Activated naive CD8-positive, alpha-beta T cell treated with anti-CD3 and anti-CD28 coated beads, Interleukin-2, amount 10 ng/mL, durations not matched to agents 7 days and 5 days (primary cell): ENCODE results near the gene NLRC3. TPM values are rescaled to one million over a fixed set of nuclear protein-coding genes. Genes with fewer than 3 reads are reported as not detected.
"Not testable (repeated sequence)": the region's sequence is repeated elsewhere in the genome, so short reads cannot be mapped to it uniquely, and the experiment has no call there.

Source experiments
- ATAC-seq: fragments of 150-1000 bp; cut with Tn5 transposase; one replicate; pipeline ENCODE4 v1.10.0; 2021; ENCODE audit warnings: low read depth, moderate library complexity
- POLR2A ChIA-PET: fragments of 350-600 bp; sonication (Branson Sonifier 250); formaldehyde crosslinking; loops from one replicate; lab custom pipeline; 2021; ENCODE audit warnings: antibody characterized with exemption; lab: Charles Lee
- DNase-seq: peaks from one replicate; pipeline ENCODE4 v3.0.0; 2021
- H3K27ac Mint-ChIP-seq: one replicate; pipeline ENCODE4 v1.8.0; 2022; ENCODE audit warnings: mild to moderate bottlenecking, mixed read lengths
- H3K27me3 Mint-ChIP-seq: one replicate; pipeline ENCODE4 v1.8.0; 2022; ENCODE audit warnings: mild to moderate bottlenecking, moderate library complexity, mixed read lengths
- H3K36me3 Mint-ChIP-seq: one replicate; pipeline ENCODE4 v1.8.0; 2021; ENCODE audit warnings: mild to moderate bottlenecking, mixed read lengths
- H3K4me1 Mint-ChIP-seq: one replicate; pipeline ENCODE4 v1.8.0; 2021; ENCODE audit warnings: mixed read lengths
- H3K4me3 Mint-ChIP-seq: one replicate; pipeline ENCODE4 v1.8.0; 2022; ENCODE audit warnings: mild to moderate bottlenecking, moderate library complexity, mixed read lengths
- H3K9me3 Mint-ChIP-seq: one replicate; pipeline ENCODE4 v1.8.0; 2021; ENCODE audit warnings: mixed read lengths
- total RNA-seq, 2 experiments: library from RNA; stranded (reverse); gene quantifications; one replicate each; pipeline ENCODE4 v1.2.3, GENCODE V29; 2021

Gene NLRC3
- total RNA-seq, 2 experiments from 2014 or later: 95.9 to 97.4 TPM

- peaks cover 21% of the 10 kb centered on the region for H3K36me3 Mint-ChIP-seq
- H3K4me3 Mint-ChIP-seq: peak overlapping the region; percentile 74
- no peaks in the 10 kb centered on the region for H3K27me3 Mint-ChIP-seq
- ATAC-seq (peak; percentile 63), DNase-seq (peak; percentile 64)
- H3K4me1 Mint-ChIP-seq: peaks cover 58% of the 10 kb centered on the region
- no peaks in the 10 kb centered on the region for H3K9me3 Mint-ChIP-seq
- peak overlapping the region; percentile 89 for H3K27ac Mint-ChIP-seq
- POLR2A ChIA-PET: interaction anchor here (1.1 to 1.7 kb wide), 2 partner anchors 102 to 379 kb away, joined by 3 to 5 read pairs; partner anchors contain the start of genes ZNF174 and ZSCAN32
Observed at GRCh38 chr16:3503523-3503922, 73.7 kb downstream of the NLRC3 start.

DNA sequence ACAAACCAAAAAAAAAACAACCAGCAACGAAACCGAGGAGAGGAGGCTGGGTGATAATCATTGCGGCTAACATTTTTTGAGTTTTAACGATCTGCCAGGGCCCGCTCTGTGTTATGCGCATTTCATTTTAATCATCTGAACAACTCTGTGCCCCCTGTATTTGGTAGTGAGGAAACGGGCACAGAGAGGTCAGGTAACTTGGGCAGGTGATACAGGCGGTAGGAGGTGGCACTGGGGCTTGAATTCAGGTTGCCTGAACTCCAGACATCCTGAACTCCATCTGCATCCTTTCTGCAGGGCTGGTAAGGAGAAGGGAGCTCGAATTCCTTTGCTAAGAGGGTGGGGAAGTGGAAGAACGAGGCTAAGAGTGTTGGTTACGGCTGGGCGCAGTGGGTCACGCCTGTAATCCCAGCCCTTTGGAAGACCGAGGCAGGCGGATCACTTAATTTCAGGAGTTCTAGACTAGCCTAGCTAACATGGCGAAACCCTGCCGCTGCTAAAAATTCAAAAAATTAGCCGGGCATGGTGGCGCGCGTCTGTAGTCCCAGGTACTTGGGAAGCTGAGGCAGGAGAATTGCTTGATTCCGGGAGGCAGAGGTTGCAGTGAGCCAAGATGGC is 75.3 kb downstream of the NLRC3 start:
- POLR2A ChIA-PET: interaction anchor here (1.0 to 2.4 kb wide), 5 partner anchors 8 to 219 kb away, joined by 3 to 9 read pairs (median 5); partner anchors contain the start of genes NAA60, SLX4, ZNF263 and ZNF597
- H3K27me3 Mint-ChIP-seq: no peaks in the 10 kb centered on the region

DNA sequence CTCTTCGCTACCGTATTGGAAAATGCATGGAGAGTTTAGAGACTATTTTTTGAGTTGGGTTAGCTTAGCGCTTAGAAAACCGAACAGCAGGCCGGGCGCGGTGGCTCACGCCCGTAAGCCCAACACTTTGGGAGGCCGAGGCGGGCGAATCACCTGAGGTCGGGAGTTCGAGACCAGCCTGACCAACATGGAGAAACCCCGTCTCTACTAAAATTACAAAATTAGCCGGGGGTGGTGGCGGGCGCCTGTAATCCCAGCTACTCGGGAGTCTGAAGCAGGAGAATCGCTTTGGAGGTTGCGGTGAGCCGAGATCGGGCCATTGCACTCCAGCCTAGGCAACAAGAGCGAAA is 75.8 kb downstream of the NLRC3 start:
- not testable (repeated sequence) for ATAC-seq, H3K9me3 Mint-ChIP-seq, DNase-seq, H3K27me3 Mint-ChIP-seq
- Mint-ChIP-seq H3K4me1 (peaks cover 53% of the 10 kb centered on the region), H3K27ac (peak overlapping the region; percentile 89), H3K4me3 (peak overlapping the region; percentile 94), H3K36me3 (peaks cover 12% of the 10 kb centered on the region)
- POLR2A ChIA-PET: interaction anchor here (1.0 to 2.4 kb wide), 7 partner anchors 9 to 366 kb away, joined by 3 to 9 read pairs (median 5); partner anchors contain the start of genes NAA60, SLX4, ZNF213 and ZNF263

More for the DNA sequence above, 75.3 kb downstream of the NLRC3 start:
- Mint-ChIP-seq H3K9me3 (no peaks in the 10 kb centered on the region), H3K4me1 (peaks cover 53% of the 10 kb centered on the region), H3K27ac (peak overlapping the region; percentile 89), H3K36me3 (peaks cover 14% of the 10 kb centered on the region), H3K4me3 (peak overlapping the region; percentile 94)
- DNase-seq: peak; percentile 25
- ATAC-seq: no peak

GRCh38 chr16:3498988-3499387 is 78.2 kb downstream of the NLRC3 start:
- Mint-ChIP-seq H3K27me3 (no peaks in the 10 kb centered on the region), H3K36me3 (no peaks in the 10 kb centered on the region), H3K27ac (no peak overlapping the region), H3K4me3 (no peak overlapping the region), H3K9me3 (no peaks in the 10 kb centered on the region), H3K4me1 (peaks cover 33% of the 10 kb centered on the region)
- DNase-seq (peak; percentile 25), ATAC-seq (no peak)
- POLR2A ChIA-PET: no interaction called here

DNA sequence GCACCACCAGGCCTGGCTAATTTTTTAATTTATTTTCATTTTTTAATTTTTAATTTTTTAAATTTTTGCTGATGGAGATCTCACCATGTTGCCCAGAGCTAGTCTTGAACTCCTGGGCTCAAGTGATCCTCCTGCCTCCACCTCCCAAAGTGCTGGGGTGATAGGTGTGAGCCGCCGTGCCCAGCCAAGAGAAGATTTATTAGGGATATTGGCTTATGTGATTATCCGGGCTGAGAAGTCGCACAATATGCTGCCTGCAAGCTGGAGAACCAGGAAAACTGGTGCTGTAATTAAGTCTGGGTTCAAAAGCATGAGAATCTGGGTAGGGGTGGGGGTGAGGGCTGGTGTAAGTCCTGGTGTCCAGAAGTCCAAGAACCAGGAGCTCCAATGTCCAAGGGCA is 79.4 kb downstream of the NLRC3 start:
- peaks cover 22% of the 10 kb centered on the region for H3K4me1 Mint-ChIP-seq
- H3K4me3 Mint-ChIP-seq: no peak overlapping the region
- H3K9me3 Mint-ChIP-seq: no peaks in the 10 kb centered on the region
- DNase-seq (no peak), ATAC-seq (no peak)
- no peaks in the 10 kb centered on the region for H3K36me3 Mint-ChIP-seq
- H3K27ac Mint-ChIP-seq: no peak overlapping the region
- H3K27me3 Mint-ChIP-seq: no peaks in the 10 kb centered on the region
- POLR2A ChIA-PET: interaction anchor here (0.9 kb wide), 1 partner anchor 34 kb away, joined by 3 read pairs; no protein-coding TSS in a partner anchor

DNA sequence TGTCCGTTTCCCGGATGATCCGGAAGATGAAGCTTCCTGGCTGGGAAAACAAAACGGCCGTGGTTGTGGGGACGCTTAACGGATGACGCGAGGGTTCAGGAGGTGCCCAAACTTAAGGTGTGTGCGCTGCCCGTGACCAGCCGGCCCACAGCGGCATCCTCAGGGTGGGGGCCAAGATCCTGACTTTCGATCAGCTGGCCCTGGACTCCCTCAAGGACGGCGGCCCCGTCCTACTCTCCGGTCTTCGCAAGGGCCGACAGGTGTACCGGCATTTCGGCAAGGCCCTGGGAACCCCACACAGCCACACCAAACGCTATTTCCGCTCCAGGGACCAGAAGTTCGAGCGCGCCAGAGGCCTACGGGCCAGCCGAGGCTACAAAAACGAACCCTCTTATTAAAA is 80.8 kb downstream of the NLRC3 start:
- Mint-ChIP-seq H3K4me1 (peaks cover 11% of the 10 kb centered on the region), H3K9me3 (no peaks in the 10 kb centered on the region), H3K4me3 (no peak overlapping the region), H3K27me3 (no peaks in the 10 kb centered on the region), H3K27ac (no peak overlapping the region), H3K36me3 (no peaks in the 10 kb centered on the region)
- no peak for ATAC-seq
- POLR2A ChIA-PET: no interaction called here
- no peak for DNase-seq

- POLR2A ChIA-PET: no interaction called here
- H3K27me3 Mint-ChIP-seq: no peaks in the 10 kb centered on the region
- H3K4me1 Mint-ChIP-seq: peaks cover 6% of the 10 kb centered on the region
- DNase-seq: no peak
- H3K27ac Mint-ChIP-seq: no peak within 1 kb of the TSS
- H3K4me3 Mint-ChIP-seq: no peak within 1 kb of the TSS
- H3K36me3 Mint-ChIP-seq: no peaks in the 10 kb centered on the region
- H3K9me3 Mint-ChIP-seq: no peaks in the 10 kb centered on the region
- no peak for ATAC-seq
Observed at GRCh38 chr16:3495176-3495575, 82.0 kb downstream of the NLRC3 start, which contains the start of gene C16orf90. C16orf90 (minus strand) TSS chr16:3495489; CDS start chr16:3495421, 68 bp downstream.

DNA sequence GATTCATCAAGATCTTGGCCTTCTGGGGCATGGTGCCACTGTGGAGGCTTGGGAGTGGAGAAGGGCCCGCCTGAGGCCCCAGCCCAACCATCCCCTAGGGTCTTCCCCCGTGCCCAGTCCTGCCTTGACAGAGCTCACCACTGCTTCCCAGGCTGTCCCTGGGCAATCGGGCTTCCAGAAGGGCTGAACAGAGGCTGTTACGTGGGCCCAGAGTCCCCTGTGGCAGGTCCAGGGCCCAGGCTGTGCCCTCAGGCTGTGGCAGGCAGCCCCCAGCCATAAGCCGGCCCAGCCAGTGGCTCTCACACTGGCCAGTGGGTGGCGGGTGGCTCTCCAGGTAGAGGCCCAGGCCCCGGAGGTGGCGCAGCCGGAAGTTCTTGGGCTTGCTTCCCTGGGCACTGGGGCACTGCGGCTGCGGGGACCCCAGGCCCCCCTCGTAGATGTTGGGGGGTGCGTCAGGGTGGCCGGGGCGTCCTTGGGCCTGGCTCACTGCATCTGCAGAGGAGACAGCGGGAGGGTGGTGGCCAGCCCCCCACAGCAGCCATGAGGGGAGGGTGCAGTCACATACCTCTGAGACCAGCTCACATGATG is 82.7 kb downstream of the NLRC3 start:
- Mint-ChIP-seq H3K36me3 (no peaks in the 10 kb centered on the region), H3K9me3 (no peaks in the 10 kb centered on the region), H3K4me1 (peaks cover 3% of the 10 kb centered on the region), H3K27ac (no peak overlapping the region), H3K27me3 (no peaks in the 10 kb centered on the region), H3K4me3 (no peak overlapping the region)
- POLR2A ChIA-PET: no interaction called here
- DNase-seq: no peak
- no peak for ATAC-seq

- H3K4me1 Mint-ChIP-seq: peaks cover 2% of the 10 kb centered on the region
- no peak overlapping the region for H3K27ac Mint-ChIP-seq
- no peaks in the 10 kb centered on the region for H3K27me3 Mint-ChIP-seq
- ATAC-seq (no peak), DNase-seq (no peak)
- H3K36me3 Mint-ChIP-seq: no peaks in the 10 kb centered on the region
- H3K9me3 Mint-ChIP-seq: no peaks in the 10 kb centered on the region
- H3K4me3 Mint-ChIP-seq: no peak overlapping the region
- POLR2A ChIA-PET: no interaction called here
Observed at GRCh38 chr16:3492356-3492755, 84.8 kb downstream of the NLRC3 start.

DNA sequence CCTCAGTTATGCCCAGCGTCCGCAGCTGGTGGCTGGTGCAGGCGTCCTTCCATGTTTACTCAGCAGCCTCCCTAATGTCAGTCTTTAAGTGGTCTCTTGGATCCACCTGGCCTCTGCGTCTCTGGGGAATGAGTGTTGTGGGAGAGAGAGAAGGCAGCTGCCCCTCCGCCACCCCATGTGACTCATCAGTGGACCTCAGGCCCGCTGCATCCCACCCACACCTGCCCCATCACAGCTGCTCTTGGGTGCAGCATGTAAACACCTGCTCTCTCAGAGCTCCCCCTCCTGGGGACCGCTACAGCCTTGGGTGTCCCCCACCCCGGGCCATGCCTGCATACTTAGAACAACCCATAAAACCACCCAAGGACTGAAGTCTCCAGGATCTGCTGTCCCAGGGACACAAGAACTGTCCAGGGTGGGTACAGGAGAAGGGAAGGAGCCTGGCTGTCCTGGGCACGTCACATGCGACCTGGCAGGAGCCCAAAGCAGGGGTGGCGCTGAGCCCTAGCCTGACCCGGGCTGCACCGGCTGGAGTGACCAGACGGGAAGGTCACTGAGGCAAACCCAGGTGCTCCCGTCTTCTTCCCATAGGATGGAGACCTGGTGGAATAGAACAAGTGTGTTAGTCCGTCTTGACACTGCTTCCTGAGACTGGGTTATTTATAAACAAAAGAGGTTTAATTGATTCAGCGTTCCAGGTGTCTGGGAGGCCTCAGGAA is 86.1 kb downstream of the NLRC3 start:
- Mint-ChIP-seq H3K9me3 (no peaks in the 10 kb centered on the region), H3K36me3 (no peaks in the 10 kb centered on the region), H3K27me3 (no peaks in the 10 kb centered on the region), H3K4me1 (peaks cover 2% of the 10 kb centered on the region), H3K27ac (peak overlapping the region; percentile 56), H3K4me3 (no peak overlapping the region)
- no peak for ATAC-seq
- POLR2A ChIA-PET: interaction anchor here (1.0 kb wide), 2 partner anchors 9 to 226 kb away, joined by 4 to 5 read pairs; partner anchors contain the start of gene CLUAP1
- no peak for DNase-seq

Other genes starting within 250 kb of the NLRC3 start
- gene OR2C1, start 221.5 kb downstream of the NLRC3 start, total RNA-seq: not detected
- gene ZSCAN32, start 176.4 kb downstream of the NLRC3 start, total RNA-seq: 10 to 100 TPM; 20.5 to 22.5 TPM
- 10 to 100 TPM; 15.5 to 16.0 TPM for gene ZNF174, start 176.2 kb downstream of the NLRC3 start, total RNA-seq
- gene ZNF597, start 133.9 kb downstream of the NLRC3 start, total RNA-seq: 1 to 10 TPM; 3.6 to 4.2 TPM
- gene NAA60, start 133.7 kb downstream of the NLRC3 start, total RNA-seq: 10 to 100 TPM; 54.0 to 54.6 TPM
- not detected for gene C16orf90, start 81.9 kb downstream of the NLRC3 start, total RNA-seq
- gene CLUAP1, start 76.4 kb downstream of the NLRC3 start, total RNA-seq: 10 to 100 TPM; 22.9 to 26.8 TPM
- gene SLX4, start 34.2 kb upstream of the NLRC3 start, total RNA-seq: 10 to 100 TPM; 16.8 to 16.9 TPM
- gene DNASE1, start 77.3 kb upstream of the NLRC3 start, total RNA-seq: 10 to 100 TPM; 49.6 to 53.9 TPM
- gene TRAP1, start 140.1 kb upstream of the NLRC3 start, total RNA-seq: 100 to 1,000 TPM; 116 to 121 TPM